ENCODE data around the gene CTIF. TPM values are rescaled to one million over a fixed set of nuclear protein-coding genes. Genes with fewer than 3 reads are reported as not detected.
"Not testable (repeated sequence)": the region's sequence is repeated elsewhere in the genome, so short reads cannot be mapped to it uniquely, and the experiment has no call there.

The CTIF gene
- 4.1 TPM for polyA plus RNA-seq (2012; ENCODE audit: missing spikeins)

DNA sequence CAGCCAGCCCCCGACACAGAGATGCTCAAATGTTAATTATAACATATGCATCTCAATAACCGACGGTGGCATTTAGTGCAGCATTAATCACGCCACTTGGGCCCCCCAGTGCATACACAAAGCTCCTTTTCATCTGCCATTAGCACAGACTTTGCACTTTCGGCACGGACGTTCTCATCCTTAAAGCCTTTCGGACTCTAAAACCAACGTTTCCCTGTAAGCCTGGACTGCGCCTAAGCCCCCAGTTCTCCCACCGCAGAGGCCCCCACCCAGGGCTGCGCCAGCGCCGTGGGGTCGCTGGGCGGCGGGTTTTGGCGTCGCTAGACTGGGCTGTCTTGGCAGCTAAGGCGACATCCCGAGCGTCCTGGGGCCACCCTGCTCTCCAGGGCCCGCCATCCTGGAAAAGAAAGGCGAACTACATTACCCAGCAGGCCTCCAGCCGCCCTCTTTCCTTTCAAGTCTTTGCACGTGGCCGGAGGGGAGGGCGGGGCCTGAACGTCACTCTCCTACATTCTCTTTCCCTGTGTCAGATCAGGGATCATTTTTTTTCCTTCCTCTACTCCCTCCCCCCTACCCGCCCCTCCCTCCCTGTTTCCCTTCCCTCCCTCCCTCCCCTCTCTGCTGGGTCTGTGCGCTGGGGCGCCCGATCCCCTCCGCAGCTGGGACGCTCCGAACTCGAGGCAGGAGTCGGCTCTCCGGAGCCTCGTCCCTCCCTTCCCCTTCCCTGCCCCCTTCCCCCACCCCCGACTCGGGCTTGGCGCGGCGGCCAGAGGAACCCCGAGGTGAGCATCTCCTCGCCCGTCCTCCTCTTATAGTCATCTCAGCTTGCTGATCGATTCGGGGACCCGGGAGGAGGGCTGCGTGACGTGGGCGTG is at the start of gene CTIF:
Gene CTIF, plus strand, starts transcription at position 501 of the 875 bp plus-strand sequence. CDS start 80,535 bp downstream, outside the sequence.
- DNase-seq (ENCODE audit: insufficient read length), result peak; percentile 82
- no peak for TF ChIP-seq TAF1 (IDR thresholded peaks at IDR 0.05; ENCODE audit: borderline replicate concordance, low read depth, low read length)
- TF ChIP-seq POLR2A (IDR thresholded peaks at IDR 0.05; ENCODE audit: low read depth, low read length), result no peak
- TF ChIP-seq POLR2AphosphoS5 (IDR thresholded peaks at IDR 0.05; ENCODE audit: low read depth, low read length), result no peak
- peak; percentile 88 for FAIRE-seq

GRCh38 chr18:48490641-48491293 is 48.1 kb upstream of the CTIF start:
- no peak for TF ChIP-seq POLR2AphosphoS5 (IDR thresholded peaks at IDR 0.05; ENCODE audit: low read depth, low read length)
- no peak for TF ChIP-seq POLR2A (IDR thresholded peaks at IDR 0.05; ENCODE audit: low read depth, low read length)
- no peak for TF ChIP-seq TAF1 (IDR thresholded peaks at IDR 0.05; ENCODE audit: borderline replicate concordance, low read depth, low read length)
- no peak for FAIRE-seq

DNA sequence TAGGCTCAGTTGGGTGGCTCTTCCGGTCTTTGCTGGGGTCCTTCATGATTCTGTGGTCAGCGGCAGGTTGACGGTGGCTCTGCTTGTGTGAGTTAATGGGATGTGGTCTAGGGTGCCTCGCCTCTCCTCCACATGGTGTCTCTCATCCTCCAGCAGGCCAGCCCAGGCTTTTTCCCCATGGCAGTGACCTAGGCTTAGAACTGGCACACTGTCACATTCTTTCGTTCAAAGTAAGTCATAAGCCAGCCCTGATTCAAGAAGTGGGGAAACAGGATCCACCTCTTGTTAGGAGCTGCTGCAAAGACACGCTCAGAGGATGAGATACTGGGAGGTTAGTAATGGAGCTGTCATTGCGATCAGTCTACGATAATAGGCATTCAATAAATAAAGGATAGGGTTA is 46.0 kb upstream of the CTIF start:
- no peak for TF ChIP-seq TAF1 (IDR thresholded peaks at IDR 0.05; ENCODE audit: borderline replicate concordance, low read depth, low read length)
- no peak for TF ChIP-seq POLR2AphosphoS5 (IDR thresholded peaks at IDR 0.05; ENCODE audit: low read depth, low read length)
- FAIRE-seq (no peak), DNase-seq (ENCODE audit: insufficient read length) (no peak)

More at GRCh38 chr18:48490641-48491293, 48.1 kb upstream of the CTIF start:
- no peak for DNase-seq (ENCODE audit: insufficient read length)

- DNase-seq (ENCODE audit: insufficient read length) (no peak), FAIRE-seq (no peak)
- TF ChIP-seq POLR2AphosphoS5 (IDR thresholded peaks at IDR 0.05; ENCODE audit: low read depth, low read length) (no peak), POLR2A (IDR thresholded peaks at IDR 0.05; ENCODE audit: low read depth, low read length) (no peak), TAF1 (IDR thresholded peaks at IDR 0.05; ENCODE audit: borderline replicate concordance, low read depth, low read length) (no peak)
Observed at GRCh38 chr18:48493434-48494230, 45.2 kb upstream of the CTIF start.

- TF ChIP-seq POLR2AphosphoS5 (IDR thresholded peaks at IDR 0.05; ENCODE audit: low read depth, low read length), result no peak
- TF ChIP-seq POLR2A (IDR thresholded peaks at IDR 0.05; ENCODE audit: low read depth, low read length), result no peak
- TF ChIP-seq TAF1 (IDR thresholded peaks at IDR 0.05; ENCODE audit: borderline replicate concordance, low read depth, low read length), result no peak
- DNase-seq (ENCODE audit: insufficient read length) (no peak), FAIRE-seq (no peak)
Observed at GRCh38 chr18:48497863-48498262, 41.0 kb upstream of the CTIF start.

DNA sequence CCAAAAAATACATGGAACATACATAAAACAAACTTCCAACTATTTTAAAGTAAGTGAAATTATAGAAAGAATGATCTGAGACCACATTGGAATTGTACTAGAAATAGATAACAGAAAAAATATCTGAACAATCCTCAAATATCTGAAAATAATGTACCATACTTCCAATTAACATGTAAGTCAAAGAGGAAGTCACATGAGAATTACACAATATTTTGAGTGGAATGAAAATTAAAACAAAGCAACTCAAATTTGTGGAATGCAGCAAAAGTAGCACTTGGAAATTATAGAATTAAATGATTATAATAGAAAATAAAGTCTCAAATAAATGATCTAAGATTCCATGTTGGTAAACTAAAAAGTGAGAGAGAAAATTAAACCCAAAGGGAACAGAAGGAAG is 38.3 kb upstream of the CTIF start:
- DNase-seq (ENCODE audit: insufficient read length), result no peak
- no peak for TF ChIP-seq TAF1 (IDR thresholded peaks at IDR 0.05; ENCODE audit: borderline replicate concordance, low read depth, low read length)
- no peak for TF ChIP-seq POLR2AphosphoS5 (IDR thresholded peaks at IDR 0.05; ENCODE audit: low read depth, low read length)
- no peak for TF ChIP-seq POLR2A (IDR thresholded peaks at IDR 0.05; ENCODE audit: low read depth, low read length)
- no peak for FAIRE-seq

DNA sequence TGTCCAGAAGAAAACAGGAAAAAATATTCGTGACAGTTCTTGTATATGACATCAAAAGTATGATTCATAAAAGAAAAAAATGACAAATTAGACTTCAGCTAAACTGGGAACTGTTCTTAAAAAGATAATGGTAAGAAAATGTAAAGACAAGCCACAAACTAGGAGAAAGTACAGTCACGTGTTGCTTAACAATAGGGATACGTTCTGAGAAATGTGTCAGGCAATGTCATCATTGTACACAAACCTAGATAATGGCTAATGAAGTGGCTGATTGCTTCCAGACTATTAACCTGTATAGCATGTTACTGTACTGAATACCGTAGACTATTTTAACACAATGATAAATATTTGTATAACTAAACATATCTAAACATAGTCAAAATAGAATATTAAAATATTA is 35.9 kb upstream of the CTIF start:
- no peak for FAIRE-seq
- DNase-seq (ENCODE audit: insufficient read length), result no peak
- TF ChIP-seq POLR2AphosphoS5 (IDR thresholded peaks at IDR 0.05; ENCODE audit: low read depth, low read length) (no peak), POLR2A (IDR thresholded peaks at IDR 0.05; ENCODE audit: low read depth, low read length) (no peak), TAF1 (IDR thresholded peaks at IDR 0.05; ENCODE audit: borderline replicate concordance, low read depth, low read length) (no peak)

GRCh38 chr18:48504819-48505218 is 34.0 kb upstream of the CTIF start:
- TF ChIP-seq POLR2A (IDR thresholded peaks at IDR 0.05; ENCODE audit: low read depth, low read length) (no peak), POLR2AphosphoS5 (IDR thresholded peaks at IDR 0.05; ENCODE audit: low read depth, low read length) (no peak), TAF1 (IDR thresholded peaks at IDR 0.05; ENCODE audit: borderline replicate concordance, low read depth, low read length) (no peak)
- FAIRE-seq (no peak), DNase-seq (ENCODE audit: insufficient read length) (no peak)

- not testable (repeated sequence) for DNase-seq (ENCODE audit: insufficient read length); FAIRE-seq
Observed at GRCh38 chr18:48506983-48507568, 31.8 kb upstream of the CTIF start.

GRCh38 chr18:48512498-48512897 is 26.3 kb upstream of the CTIF start:
- FAIRE-seq, result not testable (repeated sequence)

GRCh38 chr18:48514786-48515185 is 24.0 kb upstream of the CTIF start:
- no peak for TF ChIP-seq TAF1 (IDR thresholded peaks at IDR 0.05; ENCODE audit: borderline replicate concordance, low read depth, low read length)
- no peak for DNase-seq (ENCODE audit: insufficient read length)
- FAIRE-seq, result no peak

More at GRCh38 chr18:48512498-48512897, 26.3 kb upstream of the CTIF start:
- not testable (repeated sequence) for DNase-seq (ENCODE audit: insufficient read length)
